T-cell (primary cell): ENCODE data around the gene RAC3. TPM values are rescaled to one million over a fixed set of nuclear protein-coding genes. Genes with fewer than 3 reads are reported as not detected.

ENCODE experiments used
- ATAC-seq, 4 experiments: fragments of 200-7000 bp in 3 of 4; fragments of 150-1000 bp in 1 of 4; cut with Tn5 transposase; replicated peaks in 1 of 4; 1 replicate in 3 of 4; 2 replicates in 1 of 4; pipeline ENCODE4 v1.10.0; 2021; ENCODE audit warnings: moderate library complexity in 3 of 4, mild to moderate bottlenecking in 2 of 4, moderate number of reproducible peaks in 1 of 4
- CTCF ChIA-PET, 2 donors: fragments of 300-600 bp; sonication (Branson Sonifier 250); formaldehyde crosslinking; loops; one replicate each; lab custom pipeline; 2022; ENCODE audit warnings: antibody characterized with exemption in 2 of 2; lab: Charles Lee
- POLR2A ChIA-PET, 2 donors: fragments of 300-600 bp; sonication (Branson Sonifier 250); formaldehyde crosslinking; loops; one replicate each; lab custom pipeline; 2022; ENCODE audit warnings: antibody characterized with exemption in 2 of 2; lab: Charles Lee
- DNase-seq, 35 experiments: peaks; one replicate each; pipeline versions ENCODE4 v3.0.0 to v3.0.0-alpha.2; 2013 to 2023
- H3K27ac ChIP-seq: one replicate; pipeline ENCODE4 v1.5.1; 2013; ENCODE audit warnings: low read length
- H3K27me3 ChIP-seq, 2 experiments: replicated peaks in 1 of 2; 1 replicate in 1 of 2; 2 replicates in 1 of 2; pipeline versions ENCODE4 v1.6.1 to v1.7.0; 2013; ENCODE audit warnings: low read length in 1 of 2, mixed read lengths in 1 of 2; ENCODE audit not compliant: control insufficient read depth in 2 of 2, insufficient read depth in 2 of 2; ENCODE audit errors: extremely low read depth in 1 of 2
- H3K36me3 ChIP-seq, 2 donors: 1 replicate in 1 of 2; 2 replicates in 1 of 2; pipeline versions ENCODE4 v1.6.1 to v1.7.0; 2013; ENCODE audit warnings: low read length in 1 of 2; ENCODE audit not compliant: control insufficient read depth in 2 of 2, insufficient read depth in 1 of 2; ENCODE audit errors: extremely low read depth in 1 of 2
- H3K4me1 ChIP-seq, 2 experiments: 1 replicate in 1 of 2; 2 replicates in 1 of 2; pipeline versions ENCODE4 v1.6.1 to v1.7.0; 2013; ENCODE audit warnings: low read length in 2 of 2, mixed read lengths in 1 of 2; ENCODE audit not compliant: insufficient read depth in 2 of 2, control insufficient read depth in 1 of 2; ENCODE audit errors: extremely low read depth in 1 of 2
- H3K4me3 ChIP-seq, 2 donors: 1 replicate in 1 of 2; 2 replicates in 1 of 2; pipeline versions ENCODE4 v1.5.1 to v1.7.0; 2013; ENCODE audit warnings: mild to moderate bottlenecking in 2 of 2, low read length in 1 of 2, moderate library complexity in 1 of 2; ENCODE audit not compliant: control insufficient read depth in 1 of 2; ENCODE audit errors: extremely low read depth in 1 of 2
- H3K9me3 ChIP-seq: 2 replicates; pipeline ENCODE4 v1.7.0; 2013
- H3K27ac Mint-ChIP-seq, 2 donors: one replicate each; pipeline ENCODE4 v1.8.0; 2020 to 2021; ENCODE audit warnings: mild to moderate bottlenecking in 2 of 2, mixed read lengths in 2 of 2
- H3K27me3 Mint-ChIP-seq, 2 donors: one replicate each; pipeline ENCODE4 v1.8.0; 2021 to 2022; ENCODE audit warnings: mixed read lengths in 2 of 2
- H3K36me3 Mint-ChIP-seq: one replicate; pipeline ENCODE4 v1.8.0; 2021; ENCODE audit warnings: mixed read lengths
- H3K4me1 Mint-ChIP-seq, 3 donors: one replicate each; pipeline ENCODE4 v1.8.0; 2020 to 2022; ENCODE audit warnings: mixed read lengths in 3 of 3, mild to moderate bottlenecking in 1 of 3
- H3K4me3 Mint-ChIP-seq, 3 donors: one replicate each; pipeline ENCODE4 v1.8.0; 2020 to 2022; ENCODE audit warnings: mild to moderate bottlenecking in 3 of 3, mixed read lengths in 3 of 3, moderate library complexity in 3 of 3
- H3K9me3 Mint-ChIP-seq, 3 donors: one replicate each; pipeline ENCODE4 v1.8.0; 2020 to 2022; ENCODE audit warnings: mixed read lengths in 3 of 3
- WGBS: methylation state at CpG from one replicate; pipeline ENCODE4 v1.1.5; 2013; ENCODE audit warnings: missing lambda C conversion rate; ENCODE audit not compliant: insufficient coverage; 5-methylcytosine and 5-hydroxymethylcytosine counted together
- total RNA-seq, 35 experiments: library from RNA in 6 of 35; stranded (reverse) in 6 of 35; fragments of 120-200 nt in 1 of 35; gene quantifications; one replicate each; pipeline versions ENCODE4 v1.2.1 to v1.2.4 and lab custom pipeline; 2013 to 2026

RAC3 gene
- total RNA-seq, 5 donors from 2014 or later (not counting 1 experiment from before 2014, with no cell fraction given): 1.1 to 5.4 (median 3.6) TPM

GRCh38 chr17:82014971-82015310 lies 16.5 kb upstream of the RAC3 start:
- H3K36me3 Mint-ChIP-seq: no peaks in the 10 kb centered on the region
- H3K27me3 Mint-ChIP-seq: no peaks in the 10 kb centered on the region
- no peaks in the 10 kb centered on the region for H3K9me3 Mint-ChIP-seq
- 82% methylated on average over 10 of the region's 13 CpGs for WGBS
- no peak overlapping the region for H3K4me3 Mint-ChIP-seq
- Histone ChIP-seq H3K9me3 (no peaks in the 10 kb centered on the region), H3K4me1 (peaks cover 0 to 1% of the 10 kb centered on the region in 2 experiments), H3K27me3 (no peaks in the 10 kb centered on the region), H3K4me3 (no peak overlapping the region), H3K36me3 (peaks cover 4 to 5% of the 10 kb centered on the region in 2 donors), H3K27ac (no peak overlapping the region)
- DNase-seq (no peak), ATAC-seq (no peak)
- ChIA-PET CTCF (no interaction called here), POLR2A (no interaction called here)
- peaks cover 0 to 2% (median 0%) of the 10 kb centered on the region in 3 donors for H3K4me1 Mint-ChIP-seq
- H3K27ac Mint-ChIP-seq: no peak overlapping the region

- no peak overlapping the region for H3K4me3 ChIP-seq
- H3K9me3 Mint-ChIP-seq: no peaks in the 10 kb centered on the region
- peaks cover 0 to 6% of the 10 kb centered on the region in 2 experiments for H3K4me1 ChIP-seq
- H3K4me3 Mint-ChIP-seq: no peak overlapping the region
- no peaks in the 10 kb centered on the region for H3K9me3 ChIP-seq
- peaks cover 4 to 5% of the 10 kb centered on the region in 2 donors for H3K36me3 ChIP-seq
- H3K27ac Mint-ChIP-seq: no peak overlapping the region
- ChIA-PET CTCF (no interaction called here), POLR2A (no interaction called here)
- ATAC-seq (no peak), DNase-seq (no peak)
- H3K27ac ChIP-seq: no peak overlapping the region
- peaks cover 0 to 2% (median under 1%) of the 10 kb centered on the region in 3 donors for H3K4me1 Mint-ChIP-seq
- H3K27me3 Mint-ChIP-seq: no peaks in the 10 kb centered on the region
- no peaks in the 10 kb centered on the region for H3K36me3 Mint-ChIP-seq
- WGBS: 93% methylated on average over 20 of the region's 24 CpGs
- H3K27me3 ChIP-seq: no peaks in the 10 kb centered on the region
Measured at GRCh38 chr17:82015311-82015971, 16.0 kb upstream of the RAC3 start.

DNA sequence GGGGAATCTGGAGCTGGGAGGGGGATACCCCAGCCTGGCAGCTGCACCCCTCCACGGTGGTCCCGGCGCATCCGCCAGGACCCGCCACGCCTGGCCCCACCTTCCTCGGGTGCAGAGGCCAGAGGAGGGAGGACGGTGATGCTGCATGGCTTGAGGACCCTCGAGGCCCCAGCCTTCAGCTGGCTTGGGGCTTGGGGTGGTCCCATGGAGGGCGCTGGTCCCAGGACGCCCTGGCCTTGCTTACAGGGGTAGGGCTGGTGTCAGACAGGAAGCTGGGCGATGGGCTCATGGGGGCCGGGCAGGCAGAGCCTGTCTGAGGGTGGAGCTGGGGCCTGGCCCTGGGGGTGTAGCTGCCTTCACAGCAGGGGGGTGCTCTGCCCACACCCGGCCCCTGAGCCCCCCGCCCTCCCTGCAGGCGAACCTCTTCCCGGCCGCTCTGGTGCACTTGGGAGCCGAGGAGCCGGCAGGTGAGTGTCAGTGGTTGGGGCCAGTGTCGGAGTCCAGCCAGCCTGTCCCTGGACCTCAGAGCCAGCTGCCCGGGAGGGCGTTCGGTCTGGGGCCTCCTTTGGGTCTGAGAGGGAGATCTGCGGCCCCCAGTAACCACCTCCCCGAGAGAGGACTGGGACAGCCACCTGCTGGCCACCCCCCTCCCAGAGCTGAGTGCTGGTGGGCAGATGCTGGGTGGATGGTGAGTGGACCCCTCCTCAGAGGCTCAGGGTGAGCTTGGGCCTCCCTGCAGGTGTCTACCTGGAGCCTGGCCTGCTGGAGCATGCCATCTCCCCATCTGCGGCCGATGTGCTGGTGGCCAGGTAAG lies 15.2 kb upstream of the RAC3 start:
- H3K4me3 Mint-ChIP-seq: no peak overlapping the region
- Histone ChIP-seq H3K27ac (no peak overlapping the region), H3K27me3 (no peaks in the 10 kb centered on the region), H3K36me3 (peaks cover 2 to 5% of the 10 kb centered on the region in 2 donors), H3K9me3 (no peaks in the 10 kb centered on the region), H3K4me1 (peaks cover 2 to 14% of the 10 kb centered on the region in 2 experiments), H3K4me3 (no peak overlapping the region)
- H3K4me1 Mint-ChIP-seq: peaks cover 0 to 7% (median 4%) of the 10 kb centered on the region in 3 donors
- ChIA-PET CTCF (no interaction called here), POLR2A (no interaction called here)
- H3K27me3 Mint-ChIP-seq: no peaks in the 10 kb centered on the region
- no peaks in the 10 kb centered on the region for H3K9me3 Mint-ChIP-seq
- H3K36me3 Mint-ChIP-seq: no peaks in the 10 kb centered on the region
- DNase-seq (no peak), ATAC-seq (no peak)
- WGBS: 87% methylated on average over 19 of the region's 28 CpGs
- H3K27ac Mint-ChIP-seq: no peak overlapping the region

DNA sequence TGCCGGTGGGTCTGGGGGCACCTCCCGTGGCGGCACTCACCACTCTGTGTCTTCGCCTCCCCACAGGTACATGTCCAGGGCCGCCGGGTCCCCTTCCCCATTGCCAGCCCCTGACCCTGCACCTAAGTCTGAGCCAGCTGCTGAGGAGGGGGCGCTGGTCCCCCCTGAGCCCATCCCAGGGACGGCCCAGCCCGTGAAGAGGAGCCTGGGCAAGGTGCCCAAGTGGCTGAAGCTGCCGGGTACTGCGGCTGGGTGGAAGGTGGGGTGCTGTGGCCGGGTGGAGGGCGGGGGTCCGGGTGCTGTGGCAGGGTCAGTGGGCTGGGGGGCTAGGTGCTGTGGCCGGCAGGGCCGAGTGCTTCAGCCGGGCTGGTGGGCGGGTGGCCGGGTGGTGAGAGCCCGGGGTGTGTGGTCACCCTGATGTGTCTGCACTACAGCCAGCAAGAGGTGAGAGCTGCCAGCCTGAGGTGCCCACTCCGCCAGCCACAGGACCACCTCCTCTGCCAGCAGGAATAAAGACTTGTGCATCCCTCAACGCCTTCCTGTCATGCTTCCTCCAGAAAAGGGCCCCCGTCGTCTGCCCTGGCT lies 14.5 kb upstream of the RAC3 start:
- Histone ChIP-seq H3K27ac (no peak overlapping the region), H3K9me3 (no peaks in the 10 kb centered on the region), H3K27me3 (no peaks in the 10 kb centered on the region), H3K36me3 (peaks cover 0 to 5% of the 10 kb centered on the region in 2 donors), H3K4me3 (no peak overlapping the region), H3K4me1 (peaks cover 5 to 21% of the 10 kb centered on the region in 2 experiments)
- DNase-seq (no peak), ATAC-seq (no peak)
- Mint-ChIP-seq H3K4me1 (peaks cover 7 to 14% (median 11%) of the 10 kb centered on the region in 3 donors), H3K27ac (no peak overlapping the region), H3K27me3 (no peaks in the 10 kb centered on the region), H3K9me3 (no peaks in the 10 kb centered on the region), H3K36me3 (no peaks in the 10 kb centered on the region), H3K4me3 (no peak overlapping the region)
- 91% methylated on average over 17 of the region's 24 CpGs for WGBS
- POLR2A ChIA-PET: no interaction called here
- CTCF ChIA-PET: no interaction called here

DNA sequence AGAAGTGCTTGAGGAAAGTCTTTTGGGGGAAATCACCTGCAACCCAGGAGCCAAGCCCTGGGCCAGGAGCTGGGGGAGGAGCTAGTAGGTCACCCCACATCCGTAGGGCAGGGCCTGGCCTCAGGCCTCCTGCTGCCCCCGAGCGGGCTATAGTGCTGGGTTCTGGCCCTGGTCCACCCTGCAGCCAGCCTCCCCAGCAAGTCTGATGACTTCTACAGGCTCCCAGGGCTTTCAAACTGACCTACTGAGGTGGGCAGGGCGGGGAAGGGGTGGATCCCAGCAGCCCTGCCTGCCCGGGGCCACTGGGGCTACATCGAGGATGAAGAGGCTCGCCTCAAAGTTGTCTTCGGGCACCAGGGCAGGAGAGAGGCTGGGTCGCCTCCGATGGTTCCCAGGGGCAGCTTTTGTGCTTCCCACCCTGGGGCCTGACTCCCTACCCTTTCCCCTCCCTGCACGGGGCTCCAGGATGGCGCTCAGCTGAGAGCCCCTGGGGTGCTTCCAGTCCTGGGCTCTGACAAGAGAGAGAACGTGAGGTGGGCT lies 13.8 kb upstream of the RAC3 start:
- ChIA-PET CTCF (no interaction called here), POLR2A (no interaction called here)
- WGBS: 78% methylated on average over 8 of the region's 13 CpGs
- ATAC-seq (no peak), DNase-seq (no peak)
- Histone ChIP-seq H3K36me3 (peaks cover 0 to 5% of the 10 kb centered on the region in 2 donors), H3K4me1 (peaks cover 7 to 26% of the 10 kb centered on the region in 2 experiments), H3K27ac (no peak overlapping the region), H3K27me3 (no peaks in the 10 kb centered on the region), H3K4me3 (no peak overlapping the region), H3K9me3 (no peaks in the 10 kb centered on the region)
- peaks cover 9 to 16% (median 13%) of the 10 kb centered on the region in 3 donors for H3K4me1 Mint-ChIP-seq
- H3K4me3 Mint-ChIP-seq: no peak overlapping the region
- no peaks in the 10 kb centered on the region for H3K27me3 Mint-ChIP-seq
- no peaks in the 10 kb centered on the region for H3K36me3 Mint-ChIP-seq
- no peak overlapping the region for H3K27ac Mint-ChIP-seq
- no peaks in the 10 kb centered on the region for H3K9me3 Mint-ChIP-seq

- Mint-ChIP-seq H3K4me1 (peaks cover 9 to 20% (median 13%) of the 10 kb centered on the region in 3 donors), H3K27ac (no peak overlapping the region), H3K9me3 (no peaks in the 10 kb centered on the region), H3K27me3 (no peaks in the 10 kb centered on the region), H3K4me3 (no peak overlapping the region), H3K36me3 (no peaks in the 10 kb centered on the region)
- no peak overlapping the region for H3K27ac ChIP-seq
- H3K9me3 ChIP-seq: no peaks in the 10 kb centered on the region
- ATAC-seq: no peak
- no peaks in the 10 kb centered on the region for H3K27me3 ChIP-seq
- no peak for DNase-seq
- 89% methylated on average over 19 of the region's 19 CpGs for WGBS
- ChIA-PET CTCF (no interaction called here), POLR2A (no interaction called here)
- H3K36me3 ChIP-seq: peaks cover 0 to 5% of the 10 kb centered on the region in 2 donors
- H3K4me3 ChIP-seq: no peak overlapping the region
- H3K4me1 ChIP-seq: peaks cover 7 to 26% of the 10 kb centered on the region in 2 experiments
Measured at GRCh38 chr17:82018152-82018988, 13.1 kb upstream of the RAC3 start.
